B cell (primary cell): ENCODE data around the gene EEFSEC. TPM values are rescaled to one million over a fixed set of nuclear protein-coding genes. Genes with fewer than 3 reads are reported as not detected.

Experiments
- ATAC-seq: fragments of 200-7000 bp; cut with Tn5 transposase; one replicate; pipeline ENCODE4 v1.10.0; 2021; ENCODE audit warnings: low read depth, mild to moderate bottlenecking, moderate number of reproducible peaks, moderate library complexity
- CTCF ChIA-PET: fragments of 350-600 bp; sonication (Branson Sonifier 250); formaldehyde crosslinking; loops from one replicate; lab custom pipeline; 2021; ENCODE audit warnings: antibody characterized with exemption, inconsistent platforms; lab: Charles Lee
- POLR2A ChIA-PET: fragments of 350-600 bp; sonication (Branson Sonifier 250); formaldehyde crosslinking; loops from one replicate; lab custom pipeline; 2021; ENCODE audit warnings: antibody characterized with exemption; lab: Charles Lee
- DNase-seq: peaks from one replicate; pipeline ENCODE4 v3.0.0; 2013
- H2AFZ ChIP-seq: 2 replicates; pipeline ENCODE4 v1.6.1; 2012; ENCODE audit warnings: mild to moderate bottlenecking, low read depth, low read length; ENCODE audit not compliant: insufficient read depth, poor library complexity, severe bottlenecking
- H3K27ac ChIP-seq, 2 donors: 1 replicate in 1 of 2; 2 replicates in 1 of 2; pipeline ENCODE4 v1.5.1; 2012 to 2013; ENCODE audit warnings: low read length in 2 of 2, mild to moderate bottlenecking in 2 of 2, moderate library complexity in 1 of 2
- H3K27me3 ChIP-seq, 4 experiments: fragments of 200-600 bp in 1 of 4; sonication (generic) in 1 of 4; replicated peaks in 1 of 4; 1 replicate in 2 of 4; 2 replicates in 2 of 4; pipeline versions ENCODE4 v1.6.1 to v1.7.0; 2013 to 2016; ENCODE audit warnings: low read length in 3 of 4, mild to moderate bottlenecking in 2 of 4, mixed read lengths in 1 of 4, moderate library complexity in 1 of 4; ENCODE audit not compliant: insufficient read depth in 4 of 4, control insufficient read depth in 3 of 4; ENCODE audit errors: control extremely low read depth in 1 of 4
- H3K36me3 ChIP-seq, 2 experiments: replicated peaks in 1 of 2; 1 replicate in 1 of 2; 2 replicates in 1 of 2; pipeline versions ENCODE4 v1.6.1 to v1.7.1; 2013; ENCODE audit warnings: low read length in 1 of 2; ENCODE audit not compliant: insufficient read depth in 2 of 2, control insufficient read depth in 1 of 2; ENCODE audit errors: control extremely low read depth in 1 of 2, extremely low read depth in 1 of 2
- H3K4me1 ChIP-seq, 2 donors: fragments of 200-600 bp in 1 of 2; sonication (generic) in 1 of 2; 1 replicate in 1 of 2; 2 replicates in 1 of 2; pipeline versions ENCODE4 v1.5.1 to v1.6.1; 2013 to 2017; ENCODE audit warnings: low read length in 2 of 2; ENCODE audit not compliant: control insufficient read depth in 2 of 2, insufficient read depth in 2 of 2
- H3K4me2 ChIP-seq: replicated peaks from 2 replicates; pipeline ENCODE3; 2012; ENCODE audit warnings: mild to moderate bottlenecking, low read depth, low read length; ENCODE audit not compliant: poor library complexity, severe bottlenecking
- H3K4me3 ChIP-seq, 5 experiments: fragments of 200-600 bp in 1 of 5; sonication (generic) in 1 of 5; 1 replicate in 3 of 5; 2 replicates in 2 of 5; pipeline versions ENCODE4 v1.5.1 to v1.7.0; 2011 to 2016; ENCODE audit warnings: low read length in 4 of 5, mild to moderate bottlenecking in 4 of 5, low read depth in 2 of 5, control low read depth in 1 of 5, moderate library complexity in 1 of 5; ENCODE audit not compliant: insufficient read depth in 1 of 5; ENCODE audit errors: control extremely low read depth in 1 of 5, extremely low read depth in 1 of 5
- H3K79me2 ChIP-seq: fragments of 200-600 bp; sonication (generic); one replicate; pipeline ENCODE4 v1.6.0; 2016; ENCODE audit warnings: low read length; ENCODE audit not compliant: control insufficient read depth, insufficient read depth
- H3K9ac ChIP-seq: fragments of 200-600 bp; sonication (generic); 2 replicates; pipeline ENCODE4 v1.6.1; 2017; ENCODE audit warnings: mild to moderate bottlenecking, low read length, moderate library complexity
- H3K9me3 ChIP-seq, 3 donors: one replicate each; pipeline versions ENCODE4 v1.6.1 to v1.7.1; 2013; ENCODE audit warnings: low read length in 2 of 3; ENCODE audit not compliant: control insufficient read depth in 2 of 3, insufficient read depth in 1 of 3; ENCODE audit errors: control extremely low read depth in 1 of 3
- H4K20me1 ChIP-seq: 2 replicates; pipeline ENCODE4 v1.6.0; 2012; ENCODE audit warnings: mild to moderate bottlenecking, low read length; ENCODE audit not compliant: insufficient read depth, control insufficient read depth, poor library complexity, severe bottlenecking
- H3K27ac Mint-ChIP-seq: one replicate; pipeline ENCODE4 v1.8.0; 2021; ENCODE audit warnings: mixed read lengths
- H3K27me3 Mint-ChIP-seq: one replicate; pipeline ENCODE4 v1.8.0; 2021; ENCODE audit warnings: mixed read lengths
- H3K4me1 Mint-ChIP-seq: one replicate; pipeline ENCODE4 v1.8.0; 2021; ENCODE audit warnings: mixed read lengths
- H3K4me3 Mint-ChIP-seq: one replicate; pipeline ENCODE4 v1.8.0; 2021; ENCODE audit warnings: mixed read lengths
- H3K9me3 Mint-ChIP-seq: one replicate; pipeline ENCODE4 v1.8.0; 2022; ENCODE audit warnings: mixed read lengths; ENCODE audit not compliant: insufficient read depth
- CTCF ChIP-seq: fragments of 200-600 bp; IDR thresholded peaks from one replicate; pipeline ENCODE4 v1.8.0; 2022; ENCODE audit warnings: antibody characterized with exemption, mild to moderate bottlenecking
- EZH2 ChIP-seq: IDR thresholded peaks from 2 replicates; pipeline ENCODE4 v1.6.1; 2012; ENCODE audit warnings: borderline replicate concordance, low read depth, mild to moderate bottlenecking, moderate library complexity, low read length; ENCODE audit not compliant: insufficient read depth, poor library complexity, severe bottlenecking
- WGBS: methylation state at CpG from one replicate; pipeline ENCODE4 v1.1.5; 2013; ENCODE audit warnings: missing lambda C conversion rate; ENCODE audit not compliant: insufficient coverage; 5-methylcytosine and 5-hydroxymethylcytosine counted together
- intact Hi-C: fragments of 100-400 bp; cut with micrococcal nuclease; formaldehyde crosslinking; loops from one replicate; pipeline ENCODE4 v1.10.0; 2022
- polyA plus RNA-seq: library from polyadenylated mRNA; depleted of rRNA; stranded (reverse); fragments of >200 nt; gene quantifications from 2 replicates; pipeline ENCODE4 v1.2.3, GENCODE V29; 2012
- total RNA-seq, 2 donors: library from RNA; stranded (reverse); fragments of 120-200 nt in 1 of 2; gene quantifications; 1 replicate in 1 of 2; 2 replicates in 1 of 2; pipeline versions ENCODE4 v1.2.3 to v1.2.4, GENCODE V29; 2013 to 2022

Gene EEFSEC
- total and polyA plus RNA-seq, 2 donors (not counting 1 experiment from before 2014, with no cell fraction given) = 17.9 to 18.4 TPM

- intact Hi-C loops = no loop called here
- H3K27me3 ChIP-seq = no peaks in the 10 kb centered on the region
- no peak for ATAC-seq
- H3K9me3 ChIP-seq = no peaks in the 10 kb centered on the region
- H4K20me1 ChIP-seq = no peaks in the 10 kb centered on the region
- no peak for DNase-seq
- H3K9me3 Mint-ChIP-seq = no peaks in the 10 kb centered on the region
- H3K4me1 ChIP-seq = no peaks in the 10 kb centered on the region
- no peak overlapping the region for H2AFZ ChIP-seq
- H3K79me2 ChIP-seq = no peaks in the 10 kb centered on the region
- no peak overlapping the region for H3K27ac ChIP-seq
- no peaks in the 10 kb centered on the region for H3K4me1 Mint-ChIP-seq
- ChIA-PET CTCF (no interaction called here), POLR2A (no interaction called here)
- H3K4me3 Mint-ChIP-seq = no peak overlapping the region
- H3K4me2 ChIP-seq = no peak overlapping the region
- TF ChIP-seq EZH2 (no peak), CTCF (no peak)
- H3K27me3 Mint-ChIP-seq = no peaks in the 10 kb centered on the region
- H3K4me3 ChIP-seq = no peak overlapping the region
- no peak overlapping the region for H3K27ac Mint-ChIP-seq
- H3K36me3 ChIP-seq = peaks cover 0 to 11% of the 10 kb centered on the region in 2 experiments
- H3K9ac ChIP-seq = no peak overlapping the region
- WGBS = 100% methylated on average over 2 of the region's 3 CpGs
Observed at GRCh38 chr3:128278130-128278529, 124.8 kb downstream of the EEFSEC start.

GRCh38 chr3:128278761-128279600, 125.7 kb downstream of the EEFSEC start:
- no peaks in the 10 kb centered on the region for H3K4me1 Mint-ChIP-seq
- Histone ChIP-seq H3K79me2 (no peaks in the 10 kb centered on the region), H3K27ac (no peak overlapping the region), H4K20me1 (no peaks in the 10 kb centered on the region), H3K9me3 (no peaks in the 10 kb centered on the region), H3K4me3 (no peak overlapping the region), H3K36me3 (peaks cover 0 to 11% of the 10 kb centered on the region in 2 experiments), H3K4me1 (no peaks in the 10 kb centered on the region), H3K4me2 (no peak overlapping the region), H2AFZ (no peak overlapping the region), H3K9ac (no peak overlapping the region), H3K27me3 (no peaks in the 10 kb centered on the region)
- intact Hi-C loops = no loop called here
- ATAC-seq (no peak), DNase-seq (no peak)
- no peaks in the 10 kb centered on the region for H3K27me3 Mint-ChIP-seq
- ChIA-PET CTCF (no interaction called here), POLR2A (no interaction called here)
- WGBS = 96% methylated on average over 17 of the region's 17 CpGs
- TF ChIP-seq CTCF (no peak), EZH2 (no peak)
- no peak overlapping the region for H3K4me3 Mint-ChIP-seq
- no peak overlapping the region for H3K27ac Mint-ChIP-seq
- no peaks in the 10 kb centered on the region for H3K9me3 Mint-ChIP-seq
